ENCODE data around the gene MYO1C.

Gene MYO1C

DNA sequence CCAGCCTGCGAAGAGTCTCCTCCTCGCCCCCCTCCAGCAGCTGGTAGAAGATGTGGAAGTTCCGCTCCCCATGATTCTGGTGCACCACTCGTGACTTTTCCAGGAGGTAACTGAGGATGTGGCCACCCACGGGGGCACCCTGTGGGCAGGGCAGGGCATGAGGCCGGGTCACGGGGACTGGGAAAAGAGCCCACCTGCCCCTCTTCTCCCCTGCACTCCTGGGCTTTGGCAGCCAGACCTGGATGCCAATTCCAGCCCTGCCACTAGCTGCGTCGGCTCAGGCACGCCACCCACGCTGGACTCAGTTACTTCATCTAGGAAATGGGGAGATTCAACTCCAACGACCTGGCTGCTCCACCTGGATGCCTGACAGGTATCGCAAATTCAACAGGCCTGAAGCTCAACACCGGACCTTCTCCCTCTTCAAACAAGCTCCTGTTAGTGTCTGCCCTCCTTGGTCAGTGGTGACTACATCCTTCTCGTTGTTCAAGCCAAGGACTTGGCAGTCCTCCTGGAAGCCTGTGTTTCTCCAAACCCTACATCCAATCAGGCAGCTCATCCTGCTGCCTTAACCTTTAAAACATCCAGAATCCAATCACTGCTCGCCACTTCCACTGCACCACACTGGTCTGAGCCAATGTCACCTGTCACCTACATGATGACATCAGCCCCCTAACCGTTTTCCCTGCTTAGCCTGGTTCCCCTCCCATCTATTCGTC lies 11.6 kb downstream of the MYO1C start:
- no peak overlapping the region for H3K23ac ChIP-seq (ENCODE audit: low read length in 2 of 2)
- no peaks in the 10 kb centered on the region for H3K27me3 ChIP-seq (ENCODE audit: control insufficient read depth in 1 of 2, insufficient read depth in 1 of 2, low read length in 2 of 2)
- H2BK120ac ChIP-seq (ENCODE audit: low read depth, low read length), result no peak overlapping the region
- no peak overlapping the region for H3K4ac ChIP-seq (ENCODE audit: low read depth in 1 of 2, low read length in 2 of 2)
- no peak overlapping the region for H3K18ac ChIP-seq (ENCODE audit: low read depth in 1 of 2, low read length in 2 of 2)
- H4K91ac ChIP-seq (ENCODE audit: low read length), result no peak overlapping the region
- no peak overlapping the region for H3K4me3 ChIP-seq (ENCODE audit: insufficient read depth in 1 of 2, low read depth in 1 of 2, low read length in 2 of 2)
- H3K27ac ChIP-seq (ENCODE audit: low read length, poor library complexity, severe bottlenecking), result no peak overlapping the region
- no peak overlapping the region for H2AK5ac ChIP-seq (ENCODE audit: low read length, severe bottlenecking)
- no peak overlapping the region for H2AFZ ChIP-seq (ENCODE audit: low read depth, low read length)
- H3K4me1 ChIP-seq (ENCODE audit: control insufficient read depth, insufficient read depth, low read depth, low read length), result peaks cover 14% of the 10 kb centered on the region
- no peak for DNase-seq
- no peak overlapping the region for H3K4me2 ChIP-seq (ENCODE audit: low read length, poor library complexity, severe bottlenecking)
- no peak overlapping the region for H2BK12ac ChIP-seq (ENCODE audit: low read length in 2 of 2)
- H2BK15ac ChIP-seq (ENCODE audit: low read depth, poor library complexity, severe bottlenecking), result no peak overlapping the region
- 98% methylated on average over 18 of the region's 18 CpGs for WGBS
- no peak overlapping the region for H3K14ac ChIP-seq (ENCODE audit: low read length in 2 of 2)
- no peak overlapping the region for H3K9ac ChIP-seq (ENCODE audit: low read length)
- H2BK5ac ChIP-seq (ENCODE audit: low read depth, low read length, poor library complexity, severe bottlenecking), result no peak overlapping the region
- H3K9me3 ChIP-seq (ENCODE audit: control insufficient read depth, low read length), result no peaks in the 10 kb centered on the region
- peaks cover 63 to 71% of the 10 kb centered on the region in 2 experiments for H3K36me3 ChIP-seq (ENCODE audit: control insufficient read depth in 1 of 2, insufficient read depth in 2 of 2, low read depth in 1 of 2, low read length in 2 of 2)
- no peak overlapping the region for H4K8ac ChIP-seq (ENCODE audit: low read length)
- peaks cover 35% of the 10 kb centered on the region for H3K79me1 ChIP-seq (replicated peaks; ENCODE audit: low read length, poor library complexity, severe bottlenecking)

DNA sequence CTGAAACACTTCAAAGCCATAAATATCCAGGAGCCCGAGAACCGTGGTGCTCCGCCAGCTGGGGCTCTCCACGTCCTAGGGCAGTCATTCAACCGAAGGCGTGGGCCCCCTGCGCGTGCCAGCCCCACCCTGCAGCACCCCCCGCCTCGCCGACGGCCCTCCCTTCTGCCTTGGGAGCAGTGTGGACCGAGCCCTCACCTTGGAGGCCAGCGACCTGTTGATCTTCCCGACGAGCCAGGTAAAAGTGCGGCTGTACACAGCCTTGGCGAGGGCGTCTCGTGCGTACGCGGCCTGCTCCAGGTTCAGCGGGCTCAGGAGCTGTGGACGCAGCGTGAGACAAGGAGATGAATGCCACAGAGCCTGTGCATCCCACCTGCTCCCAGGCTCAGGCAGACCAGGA lies 14.1 kb downstream of the MYO1C start:
- no peak overlapping the region for H3K27ac ChIP-seq (ENCODE audit: low read length, poor library complexity, severe bottlenecking)
- H3K18ac ChIP-seq (ENCODE audit: low read depth in 1 of 2, low read length in 2 of 2), result no peak overlapping the region
- H3K14ac ChIP-seq (ENCODE audit: low read length in 2 of 2), result no peak overlapping the region
- no peak overlapping the region for H2BK15ac ChIP-seq (ENCODE audit: low read depth, poor library complexity, severe bottlenecking)
- peaks cover 79 to 84% of the 10 kb centered on the region in 2 experiments for H3K36me3 ChIP-seq (ENCODE audit: control insufficient read depth in 1 of 2, insufficient read depth in 2 of 2, low read depth in 1 of 2, low read length in 2 of 2)
- no peak overlapping the region for H3K4ac ChIP-seq (ENCODE audit: low read depth in 1 of 2, low read length in 2 of 2)
- H3K79me1 ChIP-seq (replicated peaks; ENCODE audit: low read length, poor library complexity, severe bottlenecking), result peaks cover 34% of the 10 kb centered on the region
- peaks cover 20% of the 10 kb centered on the region for H3K4me1 ChIP-seq (ENCODE audit: control insufficient read depth, insufficient read depth, low read depth, low read length)
- H3K23ac ChIP-seq (ENCODE audit: low read length in 2 of 2), result no peak overlapping the region
- H3K4me2 ChIP-seq (ENCODE audit: low read length, poor library complexity, severe bottlenecking), result no peak overlapping the region
- H2BK120ac ChIP-seq (ENCODE audit: low read depth, low read length), result no peak overlapping the region
- H2BK5ac ChIP-seq (ENCODE audit: low read depth, low read length, poor library complexity, severe bottlenecking), result no peak overlapping the region
- H3K4me3 ChIP-seq (ENCODE audit: insufficient read depth in 1 of 2, low read depth in 1 of 2, low read length in 2 of 2), result no peak overlapping the region
- H2BK12ac ChIP-seq (ENCODE audit: low read length in 2 of 2), result no peak overlapping the region
- H2AK5ac ChIP-seq (ENCODE audit: low read length, severe bottlenecking), result no peak overlapping the region
- 96% methylated on average over 26 of the region's 26 CpGs for WGBS
- H3K9me3 ChIP-seq (ENCODE audit: control insufficient read depth, low read length), result no peaks in the 10 kb centered on the region
- H2AFZ ChIP-seq (ENCODE audit: low read depth, low read length), result no peak overlapping the region
- H4K91ac ChIP-seq (ENCODE audit: low read length), result peak overlapping the region; percentile 25
- no peak for DNase-seq
- no peaks in the 10 kb centered on the region for H3K27me3 ChIP-seq (ENCODE audit: control insufficient read depth in 1 of 2, insufficient read depth in 1 of 2, low read length in 2 of 2)
- H3K9ac ChIP-seq (ENCODE audit: low read length), result no peak overlapping the region
- H4K8ac ChIP-seq (ENCODE audit: low read length), result no peak overlapping the region

DNA sequence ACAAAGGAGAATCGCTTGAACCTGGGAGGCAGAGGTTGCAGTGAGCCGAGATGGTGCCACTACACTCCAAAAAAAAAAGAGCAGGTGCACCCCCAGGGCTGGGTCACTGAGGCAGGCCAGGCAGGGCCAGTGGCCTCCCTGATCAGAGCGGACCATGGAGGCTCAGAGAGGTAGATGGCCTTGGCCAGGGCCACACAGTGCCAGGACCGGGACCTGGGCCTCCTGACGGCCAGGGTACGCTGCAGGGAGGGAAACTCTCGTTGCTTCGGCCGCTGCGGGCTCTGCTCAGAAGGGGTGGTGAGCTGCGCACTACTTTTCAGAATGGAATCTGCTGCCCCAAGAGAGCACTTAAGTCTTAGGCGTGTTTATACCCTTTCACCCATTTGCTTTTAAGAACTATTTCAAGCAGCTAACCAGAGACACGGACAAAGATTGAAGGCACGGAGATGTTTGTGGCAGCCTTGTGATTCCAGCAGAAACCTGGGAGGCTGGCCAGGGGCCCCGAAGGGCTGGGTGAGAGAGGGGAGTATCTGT lies 17.1 kb downstream of the MYO1C start:
- H2BK12ac ChIP-seq (ENCODE audit: low read length in 2 of 2), result no peak overlapping the region
- peaks cover 81 to 83% of the 10 kb centered on the region in 2 experiments for H3K36me3 ChIP-seq (ENCODE audit: control insufficient read depth in 1 of 2, insufficient read depth in 2 of 2, low read depth in 1 of 2, low read length in 2 of 2)
- no peak overlapping the region for H4K8ac ChIP-seq (ENCODE audit: low read length)
- H4K91ac ChIP-seq (ENCODE audit: low read length), result no peak overlapping the region
- no peak overlapping the region for H2BK5ac ChIP-seq (ENCODE audit: low read depth, low read length, poor library complexity, severe bottlenecking)
- H2BK120ac ChIP-seq (ENCODE audit: low read depth, low read length), result no peak overlapping the region
- no peak overlapping the region for H3K4me3 ChIP-seq (ENCODE audit: insufficient read depth in 1 of 2, low read depth in 1 of 2, low read length in 2 of 2)
- peaks cover 17% of the 10 kb centered on the region for H3K4me1 ChIP-seq (ENCODE audit: control insufficient read depth, insufficient read depth, low read depth, low read length)
- no peak overlapping the region for H3K4ac ChIP-seq (ENCODE audit: low read depth in 1 of 2, low read length in 2 of 2)
- no peak for DNase-seq
- peak overlapping the region in 1 of 2 experiments; percentile 60 for H3K23ac ChIP-seq (ENCODE audit: low read length in 2 of 2)
- H3K9me3 ChIP-seq (ENCODE audit: control insufficient read depth, low read length), result no peaks in the 10 kb centered on the region
- H3K79me1 ChIP-seq (replicated peaks; ENCODE audit: low read length, poor library complexity, severe bottlenecking), result peaks cover 34% of the 10 kb centered on the region
- H3K18ac ChIP-seq (ENCODE audit: low read depth in 1 of 2, low read length in 2 of 2), result no peak overlapping the region
- H3K14ac ChIP-seq (ENCODE audit: low read length in 2 of 2), result no peak overlapping the region
- no peak overlapping the region for H2AFZ ChIP-seq (ENCODE audit: low read depth, low read length)
- peak overlapping the region; percentile 53 for H2AK5ac ChIP-seq (ENCODE audit: low read length, severe bottlenecking)
- H3K27ac ChIP-seq (ENCODE audit: low read length, poor library complexity, severe bottlenecking), result no peak overlapping the region
- WGBS, result 89% methylated on average over 14 of the region's 15 CpGs
- H3K9ac ChIP-seq (ENCODE audit: low read length), result no peak overlapping the region
- no peaks in the 10 kb centered on the region for H3K27me3 ChIP-seq (ENCODE audit: control insufficient read depth in 1 of 2, insufficient read depth in 1 of 2, low read length in 2 of 2)
- H3K4me2 ChIP-seq (ENCODE audit: low read length, poor library complexity, severe bottlenecking), result no peak overlapping the region
- no peak overlapping the region for H2BK15ac ChIP-seq (ENCODE audit: low read depth, poor library complexity, severe bottlenecking)

DNA sequence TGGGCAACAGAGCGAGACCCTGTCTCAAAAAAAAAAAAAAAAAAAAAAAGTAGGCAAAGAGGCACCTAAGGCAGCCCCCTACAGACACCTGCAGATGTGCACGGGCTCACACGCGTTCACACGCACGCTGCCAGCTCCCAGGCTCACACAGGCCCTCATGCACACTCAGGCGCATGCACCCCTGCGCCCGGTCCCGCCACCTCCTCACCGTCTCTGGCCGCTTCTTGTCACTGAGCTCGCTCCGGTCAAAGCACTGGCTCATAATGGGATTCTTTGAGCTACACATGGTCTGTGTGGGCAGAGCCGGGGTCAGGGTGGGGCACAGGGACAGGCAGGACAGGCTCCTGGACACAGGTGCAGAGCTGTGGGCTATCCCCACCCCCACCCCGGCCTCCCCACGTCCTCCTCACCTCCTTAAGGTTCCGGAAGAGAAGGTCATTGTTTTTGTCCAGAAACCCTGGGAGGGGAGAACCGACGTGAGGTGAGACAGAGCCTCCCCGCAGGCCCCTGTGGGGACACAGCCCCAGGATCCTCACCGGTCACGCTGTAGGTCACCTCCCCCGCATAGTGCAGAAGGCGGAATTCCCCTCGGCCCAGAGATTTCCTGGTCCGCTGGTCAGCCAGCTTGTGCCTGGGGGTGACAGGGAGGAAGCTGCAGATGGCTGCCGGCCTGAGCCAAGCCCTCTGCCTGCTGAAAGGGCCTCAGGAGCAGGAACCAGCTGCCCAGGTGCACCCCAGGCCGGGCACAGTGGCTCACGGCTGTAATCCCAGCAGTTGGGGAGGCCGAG lies 17.9 kb downstream of the MYO1C start:
- Histone ChIP-seq H3K27me3 (ENCODE audit: control insufficient read depth in 1 of 2, insufficient read depth in 1 of 2, low read length in 2 of 2) (no peaks in the 10 kb centered on the region), H3K27ac (ENCODE audit: low read length, poor library complexity, severe bottlenecking) (no peak overlapping the region)

More for the DNA sequence above, 17.9 kb downstream of the MYO1C start:
- Histone ChIP-seq H2BK12ac (ENCODE audit: low read length in 2 of 2) (no peak overlapping the region), H2BK15ac (ENCODE audit: low read depth, poor library complexity, severe bottlenecking) (no peak overlapping the region), H3K4me1 (ENCODE audit: control insufficient read depth, insufficient read depth, low read depth, low read length) (peaks cover 17% of the 10 kb centered on the region), H3K4me2 (ENCODE audit: low read length, poor library complexity, severe bottlenecking) (no peak overlapping the region), H3K4me3 (ENCODE audit: insufficient read depth in 1 of 2, low read depth in 1 of 2, low read length in 2 of 2) (peak overlapping the region in 1 of 2 experiments; percentile 1), H4K91ac (ENCODE audit: low read length) (no peak overlapping the region), H3K23ac (ENCODE audit: low read length in 2 of 2) (no peak overlapping the region), H2AK5ac (ENCODE audit: low read length, severe bottlenecking) (no peak overlapping the region), H2BK5ac (ENCODE audit: low read depth, low read length, poor library complexity, severe bottlenecking) (no peak overlapping the region), H4K8ac (ENCODE audit: low read length) (no peak overlapping the region), H3K14ac (ENCODE audit: low read length in 2 of 2) (no peak overlapping the region), H3K79me1 (replicated peaks; ENCODE audit: low read length, poor library complexity, severe bottlenecking) (peaks cover 33% of the 10 kb centered on the region), H3K4ac (ENCODE audit: low read depth in 1 of 2, low read length in 2 of 2) (no peak overlapping the region), H3K9ac (ENCODE audit: low read length) (no peak overlapping the region), H3K36me3 (ENCODE audit: control insufficient read depth in 1 of 2, insufficient read depth in 2 of 2, low read depth in 1 of 2, low read length in 2 of 2) (peaks cover 82 to 88% of the 10 kb centered on the region in 2 experiments), H2BK120ac (ENCODE audit: low read depth, low read length) (no peak overlapping the region), H3K18ac (ENCODE audit: low read depth in 1 of 2, low read length in 2 of 2) (no peak overlapping the region), H2AFZ (ENCODE audit: low read depth, low read length) (no peak overlapping the region), H3K9me3 (ENCODE audit: control insufficient read depth, low read length) (no peaks in the 10 kb centered on the region)
- 95% methylated on average over 28 of the region's 31 CpGs for WGBS
- DNase-seq, result no peak

Data from mesenchymal stem cell (in vitro differentiated cells and primary cell).